ENCODE results near the gene MRM2. TPM values are rescaled to one million over a fixed set of nuclear protein-coding genes. Genes with fewer than 3 reads are reported as not detected.

The MRM2 gene
- total and polyA plus RNA-seq, 10 of the 15 experiments (the other 5 are each of a cell fraction or from before 2014, with no cell fraction given), result 43.2 to 128 (median 71.4) TPM

DNA sequence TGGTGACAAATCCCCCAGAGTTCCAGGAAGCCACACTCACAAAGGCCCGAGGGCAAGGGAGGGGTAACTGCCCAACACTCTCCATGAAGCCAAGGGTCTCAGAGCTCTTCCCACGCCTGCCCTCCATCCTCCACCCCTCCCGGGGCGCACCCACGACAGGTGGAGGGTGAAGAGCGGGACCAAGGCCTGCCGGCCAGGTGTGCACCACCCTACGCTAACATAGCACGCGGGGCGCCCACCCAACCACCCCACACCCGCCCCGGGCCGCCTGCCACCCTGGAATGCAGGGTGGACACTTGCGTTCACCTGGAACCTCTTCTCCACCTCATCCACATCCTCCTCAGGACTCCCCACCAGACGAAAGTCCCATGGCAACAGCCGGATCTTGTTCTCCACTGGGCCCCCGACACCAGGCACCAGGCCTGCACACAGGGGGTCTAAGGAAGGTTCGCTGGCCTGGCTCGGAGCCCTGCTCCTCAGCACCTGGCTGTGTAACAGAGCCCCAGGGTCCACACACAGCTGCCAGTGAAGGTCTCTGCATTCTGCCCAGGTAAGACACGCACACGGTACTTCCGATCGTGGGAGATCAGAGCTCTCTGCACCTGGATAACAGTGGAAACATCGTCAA lies 41.9 kb downstream of the MRM2 start:
- BruUV-seq (replicated peaks), result no TSS peak
- WGBS (ENCODE audit: insufficient coverage, insufficient replicate concordance, low lambda C conversion rate, missing lambda C conversion rate), result 91% methylated on average over 25 of the region's 25 CpGs
- in situ Hi-C loops (cut with MboI), result no loop called here
- ChIA-PET SMC1A (ENCODE audit: uncharacterized antibody, unreplicated experiment) (no interaction called here), RAD21 (ENCODE audit: unreplicated experiment) (interaction anchor here (0.8 to 0.9 kb wide), 2 partner anchors 148 to 621 kb away, joined by 3 read pairs; no protein-coding TSS in a partner anchor), POLR2A (no interaction called here), CTCF (no interaction called here)
- H3K27ac ChIP-seq (ENCODE audit: control insufficient read depth, insufficient read depth), result no peak overlapping the region
- H3K4me2 ChIP-seq (ENCODE audit: control insufficient read depth, insufficient read depth), result no peak overlapping the region
- H3K27me3 ChIP-seq (replicated peaks in 1 of 2; ENCODE audit: control insufficient read depth in 2 of 2, insufficient read depth in 2 of 2, low read length in 1 of 2), result no peaks in the 10 kb centered on the region
- H3K79me2 ChIP-seq (ENCODE audit: control insufficient read depth, insufficient read depth, low read length), result no peaks in the 10 kb centered on the region
- H2AFZ ChIP-seq (ENCODE audit: control insufficient read depth, low read depth, low read length), result no peak overlapping the region
- peaks cover 9% of the 10 kb centered on the region for H3K4me1 ChIP-seq (ENCODE audit: control insufficient read depth, insufficient read depth, low read length)
- H3K36me3 ChIP-seq (ENCODE audit: control insufficient read depth in 2 of 2, insufficient read depth in 2 of 2, low read length in 1 of 2), result peaks cover 11 to 34% of the 10 kb centered on the region in 2 experiments; a peak in 3 of 4 replicates
- intact Hi-C loops (cut with micrococcal nuclease; ENCODE audit: unreplicated experiment), result loop anchor here (10.0 kb wide), 1 partner anchor 385 kb away; no protein-coding TSS in a partner anchor
- no peak overlapping the region for H3K4me3 ChIP-seq
- H3K9me3 ChIP-seq (replicated peaks; ENCODE audit: control insufficient read depth, insufficient read depth, low read length), result peaks cover 4% of the 10 kb centered on the region; the same call in 1 of the 3 replicates
- TF ChIP-seq, protein P1, sequence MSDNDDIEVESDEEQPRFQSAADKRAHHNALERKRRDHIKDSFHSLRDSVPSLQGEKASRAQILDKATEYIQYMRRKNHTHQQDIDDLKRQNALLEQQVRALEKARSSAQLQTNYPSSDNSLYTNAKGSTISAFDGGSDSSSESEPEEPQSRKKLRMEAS (IDR thresholded peaks at IDR 0.05; ENCODE audit: low read depth, low read length), result no peak
- TF ChIP-seq HDGF (IDR thresholded peaks at IDR 0.05) (no peak), NR2F1 (conservative IDR thresholded peaks at IDR 0.05) (no peak), ATF7 (IDR thresholded peaks at IDR 0.05; ENCODE audit: low read depth) (no peak), NFYA (IDR thresholded peaks at IDR 0.05; ENCODE audit: borderline replicate concordance, low read depth, low read length) (no peak), TAF1 (IDR thresholded peaks at IDR 0.05; ENCODE audit: borderline replicate concordance, low read depth, low read length) (no peak), DPF2 (IDR thresholded peaks at IDR 0.05) (no peak), MYB (IDR thresholded peaks at IDR 0.05; ENCODE audit: borderline replicate concordance, low read depth, low read length) (no peak), STAT1 (conservative IDR thresholded peaks at IDR 0.05) (no peak), SMAD1 (IDR thresholded peaks at IDR 0.05; ENCODE audit: low read depth, partially characterized antibody) (no peak), CHD1 (IDR thresholded peaks at IDR 0.05; ENCODE audit: low read depth, low read length) (no peak)
- H4K20me1 ChIP-seq (ENCODE audit: control insufficient read depth, insufficient read depth), result no peaks in the 10 kb centered on the region
- H3K9ac ChIP-seq (ENCODE audit: control insufficient read depth, insufficient read depth, low read length), result no peak overlapping the region
- FAIRE-seq, result no peak
- no peak for DNase-seq (ENCODE audit: low read depth, low spot score)
- ATAC-seq, result no peak
